Medulla oblongata (tissue), 1 donor: Measurements from ENCODE around the gene UBE2Q2.

Experiments
- DNase-seq: peaks from one replicate; pipeline ENCODE4 v3.0.0-alpha.2; 2015; ENCODE audit errors: extremely low spot score

The UBE2Q2 gene

DNA sequence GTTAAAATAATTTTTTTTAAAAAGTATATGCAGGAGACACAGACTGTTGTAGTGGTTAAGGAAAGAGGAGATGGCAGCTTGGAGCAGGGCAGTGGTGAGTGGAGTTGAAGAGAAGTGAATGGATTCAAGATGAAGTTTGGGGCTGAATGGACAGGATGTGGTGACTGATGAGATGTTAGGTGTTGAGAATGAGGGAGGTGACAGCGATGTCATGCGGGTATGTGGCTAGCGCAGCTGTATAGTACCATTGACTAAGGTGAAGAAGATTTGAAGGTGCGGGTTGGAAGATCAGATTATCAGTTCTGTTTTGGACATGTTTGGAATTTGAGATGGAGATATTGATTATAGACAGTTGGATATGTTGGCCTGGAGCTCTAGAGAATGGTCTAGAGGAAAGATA is 80.5 kb downstream of the UBE2Q2 start:
- no peak for DNase-seq

GRCh38 chr15:75924576-75924975 is 81.3 kb downstream of the UBE2Q2 start:
- no peak for DNase-seq

DNA sequence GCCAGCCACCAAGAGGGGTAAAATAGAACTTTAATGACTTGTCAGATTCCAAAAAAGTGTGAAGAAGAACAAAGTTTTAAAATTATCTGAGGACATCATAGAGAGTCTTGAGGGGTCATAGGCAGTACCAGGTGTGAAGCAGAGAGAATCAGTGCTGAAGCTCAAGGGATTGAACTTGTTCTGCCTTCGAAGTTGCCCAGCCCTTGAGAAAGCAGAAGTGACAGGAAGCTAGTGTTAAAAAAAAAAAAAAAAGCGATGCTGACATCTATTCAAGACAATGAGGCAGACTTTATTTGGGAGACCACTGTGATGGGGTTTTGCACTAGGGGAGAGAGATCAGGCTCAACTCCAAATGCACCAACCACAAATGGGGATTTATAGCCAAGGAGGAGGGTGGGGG is 82.2 kb downstream of the UBE2Q2 start:
- no peak for DNase-seq

DNA sequence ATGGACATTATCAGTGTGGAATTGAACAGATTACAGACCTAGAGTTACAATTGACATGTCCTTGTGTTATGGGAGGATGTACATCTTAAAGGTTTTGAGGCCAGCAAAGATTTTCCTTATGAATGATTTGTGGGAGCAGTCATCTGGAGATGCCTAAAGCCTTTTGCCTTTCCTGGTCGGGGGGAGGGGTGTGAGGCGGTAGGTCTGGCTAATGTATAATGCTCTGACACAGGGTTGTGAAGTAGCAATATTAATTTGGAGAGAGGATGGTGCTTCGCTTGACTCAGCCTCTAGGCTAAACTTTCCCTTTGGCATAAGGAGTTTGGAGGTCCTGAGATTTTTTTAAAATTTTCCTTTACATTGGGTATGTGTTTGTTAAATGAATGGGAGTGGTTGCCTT is 83.7 kb downstream of the UBE2Q2 start:
- no peak for DNase-seq

DNA sequence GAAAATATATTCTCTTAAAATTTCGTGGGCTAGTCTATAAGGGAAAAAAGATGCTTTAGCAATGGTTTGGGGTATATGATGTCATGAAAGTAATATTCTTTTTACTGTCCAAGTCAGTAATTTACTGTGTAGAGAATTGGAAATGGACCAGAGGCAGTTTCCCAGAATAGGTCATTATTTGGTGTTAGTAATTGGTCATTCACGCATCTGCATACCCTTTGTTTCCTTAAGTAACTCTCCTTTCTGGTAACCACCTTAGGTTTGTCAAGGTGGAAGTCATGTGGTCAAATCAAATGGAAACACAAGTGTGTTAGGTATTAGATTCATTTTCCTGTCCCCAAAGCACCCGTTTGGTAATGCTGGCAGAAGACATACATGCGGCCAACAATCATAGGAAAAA is 84.4 kb downstream of the UBE2Q2 start:
- no peak for DNase-seq

DNA sequence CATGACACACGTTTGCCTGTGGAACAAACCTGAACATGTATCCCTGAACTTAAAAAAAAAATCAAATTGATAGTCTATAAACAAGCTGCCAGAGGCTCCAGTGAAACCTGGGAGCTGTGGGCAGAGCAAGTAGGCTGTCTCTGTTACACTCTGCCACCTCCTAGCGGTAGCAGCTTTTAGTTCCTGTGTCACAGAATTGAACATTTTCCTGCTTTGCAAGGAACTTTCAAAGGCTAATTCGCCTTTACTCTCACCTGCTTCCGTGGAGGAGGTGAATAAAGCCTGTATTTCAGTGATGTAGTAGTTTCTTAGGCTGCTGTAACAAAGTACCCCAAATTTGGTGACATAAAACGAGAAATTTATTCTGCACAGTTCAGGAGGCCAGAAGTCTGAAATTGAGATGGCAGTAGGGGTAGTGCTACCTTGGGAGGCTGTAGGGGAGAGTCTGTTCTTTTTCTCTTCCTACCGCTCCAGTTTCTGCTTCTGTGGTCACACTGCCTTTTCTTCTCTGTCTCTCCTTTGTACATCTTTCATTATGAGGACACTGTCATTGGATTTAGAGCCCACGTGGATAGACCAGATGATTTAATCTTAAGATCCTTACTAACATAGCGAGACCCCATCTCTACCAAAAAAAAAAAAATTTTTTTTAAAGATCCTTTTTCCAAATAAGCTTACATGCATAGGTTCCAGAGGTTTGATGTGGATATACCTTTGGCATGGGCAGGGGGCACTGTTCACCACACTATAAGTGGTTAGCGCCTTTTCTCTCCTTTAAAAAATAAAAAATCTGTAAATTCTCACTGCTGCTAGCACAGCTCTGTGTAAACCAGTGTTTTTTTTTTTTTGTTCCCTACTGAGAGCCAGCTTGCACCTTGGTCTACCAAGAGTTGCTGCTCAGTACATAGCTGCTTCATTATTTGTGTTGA is 85.7 kb downstream of the UBE2Q2 start:
- no peak for DNase-seq

DNA sequence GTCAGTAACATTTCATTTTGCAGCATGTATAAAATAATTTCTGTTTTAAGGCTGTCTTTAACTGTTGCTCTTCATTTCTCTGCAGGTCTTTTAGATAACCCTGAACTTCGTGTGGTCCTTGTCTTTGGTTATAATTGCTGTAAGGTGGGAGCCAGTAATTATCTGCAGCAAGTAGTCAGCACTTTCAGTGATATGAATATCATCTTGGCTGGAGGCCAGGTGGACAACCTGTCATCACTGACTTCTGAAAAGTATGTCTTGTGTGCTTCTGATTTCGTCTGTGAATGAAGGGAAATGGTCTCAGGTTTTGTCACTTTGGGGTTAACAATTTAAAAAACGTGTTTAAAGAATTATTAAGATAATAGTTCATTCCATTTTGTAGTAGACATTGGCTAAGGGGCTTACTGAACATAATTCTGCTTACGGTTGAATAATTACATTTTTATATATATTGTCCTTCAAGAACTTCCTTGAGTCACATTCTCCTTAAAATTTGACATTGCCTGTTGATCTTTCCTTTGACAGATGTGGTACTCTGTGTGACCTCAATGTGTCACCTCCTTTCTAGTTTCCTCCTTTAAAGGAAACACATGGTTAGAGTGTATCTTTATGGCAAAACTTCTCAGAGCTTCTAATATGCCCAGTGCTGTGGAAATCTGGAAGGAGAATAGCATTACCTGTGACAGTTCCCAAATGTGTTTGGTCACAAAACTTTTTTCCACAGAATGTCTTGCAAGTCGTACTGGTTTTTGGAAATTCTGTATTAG is 86.7 kb downstream of the UBE2Q2 start:
- no peak for DNase-seq

DNA sequence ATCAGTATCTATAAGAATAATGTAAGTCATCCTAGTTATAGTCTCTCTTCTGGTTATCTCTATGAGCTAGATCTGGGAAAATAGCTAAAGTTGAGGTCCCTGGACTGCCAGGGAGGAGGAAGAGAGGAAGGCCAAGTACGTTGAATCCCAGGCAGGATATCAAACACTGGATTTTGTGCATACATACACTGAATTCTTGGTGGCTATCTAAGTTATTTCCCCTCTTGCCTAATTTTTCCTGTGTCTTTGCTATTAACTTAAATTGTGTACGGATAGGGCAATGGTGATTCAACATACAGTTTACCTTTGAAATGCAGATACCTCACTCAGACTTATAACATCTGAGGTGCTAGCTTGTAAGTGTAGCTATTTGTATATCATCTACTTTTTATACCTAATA is 87.6 kb downstream of the UBE2Q2 start:
- no peak for DNase-seq

DNA sequence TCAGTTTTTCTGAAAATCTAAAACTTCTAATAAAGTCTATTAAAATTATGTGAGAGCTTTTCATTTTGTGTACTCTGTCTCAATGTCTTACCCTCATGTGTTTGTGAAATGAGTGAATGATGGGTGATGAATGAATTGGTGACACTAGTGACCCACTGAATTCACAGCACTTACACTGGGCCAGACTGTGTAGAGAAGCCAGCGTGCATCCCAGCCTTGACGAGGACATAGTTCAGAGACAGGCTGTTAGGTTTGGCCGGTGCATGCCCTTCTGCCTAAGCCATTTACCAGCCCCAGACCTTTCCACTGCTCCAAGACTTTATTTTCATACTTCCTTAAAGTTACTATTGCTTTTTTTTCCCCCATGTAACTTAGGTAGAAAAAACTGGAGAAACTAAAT is 99.2 kb downstream of the UBE2Q2 start:
- no peak for DNase-seq

- no peak for DNase-seq
These were observed 100.0 kb downstream of the UBE2Q2 start for GRCh38 chr15:75943246-75943645.

- DNase-seq, result no peak
These were observed 100.5 kb downstream of the UBE2Q2 start for GRCh38 chr15:75943713-75944215.

DNA sequence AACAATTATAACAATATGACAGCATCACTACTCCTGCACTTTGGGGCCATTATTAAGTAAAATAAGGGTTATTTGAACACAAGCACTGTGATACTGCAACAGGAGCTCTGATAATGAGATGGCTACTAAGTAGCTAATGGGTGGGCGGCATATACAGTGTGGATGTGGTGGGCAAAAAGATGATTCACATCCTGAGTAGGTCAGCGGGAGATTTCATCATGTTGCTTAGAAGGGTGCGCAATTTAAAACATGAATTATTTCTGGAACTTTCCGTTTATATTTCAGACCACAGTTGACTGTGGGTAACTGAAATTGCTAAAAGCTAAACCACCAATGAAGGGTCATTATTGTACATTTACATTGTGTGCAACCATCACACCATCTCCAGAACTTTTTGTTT is 102.7 kb downstream of the UBE2Q2 start:
- DNase-seq, result no peak

GRCh38 chr15:75947092-75947491 is 103.8 kb downstream of the UBE2Q2 start:
- DNase-seq, result no peak

DNA sequence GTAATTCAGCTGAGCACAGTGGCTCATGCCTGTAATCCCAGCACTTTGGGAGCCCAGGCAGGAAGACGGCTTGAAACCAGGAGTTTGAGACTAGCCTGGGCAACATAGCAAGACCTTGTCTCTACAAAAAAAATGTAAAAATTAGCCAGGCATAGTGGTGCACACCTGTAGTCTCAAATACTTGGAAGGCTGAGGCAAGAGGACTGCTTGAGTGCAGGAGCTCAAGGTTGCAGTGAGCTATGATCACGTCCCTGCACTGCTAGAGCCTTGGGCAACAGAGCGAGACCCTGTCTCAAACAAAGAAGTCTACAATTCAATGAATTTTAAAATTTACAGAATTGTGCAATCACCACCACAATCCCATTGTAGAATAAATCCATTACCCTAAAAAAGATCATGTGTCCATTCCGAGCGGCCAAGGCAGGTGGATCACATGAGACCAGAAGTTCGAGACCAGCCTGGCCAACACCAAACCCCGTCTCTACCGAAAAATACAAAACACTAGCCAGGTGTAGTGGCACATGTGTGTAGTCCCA is 105.6 kb downstream of the UBE2Q2 start:
- no peak for DNase-seq
